Lung (tissue), 12 donors: ENCODE data around the gene HACE1. TPM values are rescaled to one million over a fixed set of nuclear protein-coding genes. Genes with fewer than 3 reads are reported as not detected.

Source experiments
- ATAC-seq: fragments of 200-7000 bp; cut with Tn5 transposase; one replicate; pipeline ENCODE4 v1.9.1; 2020; ENCODE audit warnings: moderate number of reproducible peaks; ENCODE audit not compliant: insufficient read depth, low FRiP score
- DNase-seq, 3 donors: peaks; one replicate each; pipeline ENCODE4 v3.0.0-alpha.2; 2013 to 2017
- H3K27ac ChIP-seq, 2 donors: one replicate each; pipeline ENCODE4 v1.5.1; 2013; ENCODE audit warnings: mild to moderate bottlenecking in 2 of 2, moderate library complexity in 2 of 2, control low read depth in 1 of 2, inconsistent platforms in 1 of 2, low read depth in 1 of 2, low read length in 1 of 2
- H3K27me3 ChIP-seq, 3 donors: one replicate each; pipeline ENCODE4 v1.5.1; 2013; ENCODE audit warnings: low read length in 2 of 3; ENCODE audit not compliant: control insufficient read depth in 3 of 3, insufficient read depth in 3 of 3
- H3K36me3 ChIP-seq, 4 donors: one replicate each; pipeline ENCODE4 v1.5.1; 2013; ENCODE audit warnings: low read length in 4 of 4, mild to moderate bottlenecking in 1 of 4, moderate library complexity in 1 of 4; ENCODE audit not compliant: control insufficient read depth in 4 of 4, insufficient read depth in 4 of 4
- H3K4me1 ChIP-seq, 5 donors: one replicate each; pipeline ENCODE4 v1.5.1; 2013; ENCODE audit warnings: low read length in 5 of 5, mild to moderate bottlenecking in 2 of 5, moderate library complexity in 1 of 5; ENCODE audit not compliant: control insufficient read depth in 5 of 5, insufficient read depth in 5 of 5
- H3K4me3 ChIP-seq: one replicate; pipeline ENCODE4 v1.5.1; 2013; ENCODE audit warnings: mild to moderate bottlenecking, control low read depth, moderate library complexity
- H3K9ac ChIP-seq, 2 donors: one replicate each; pipeline ENCODE4 v1.5.1; 2013; ENCODE audit warnings: low read length in 2 of 2, control low read depth in 1 of 2; ENCODE audit not compliant: insufficient read depth in 1 of 2
- H3K9me3 ChIP-seq, 4 donors: one replicate each; pipeline ENCODE4 v1.5.1; 2013; ENCODE audit warnings: low read length in 3 of 4, mild to moderate bottlenecking in 1 of 4, moderate library complexity in 1 of 4; ENCODE audit not compliant: control insufficient read depth in 4 of 4, insufficient read depth in 3 of 4
- WGBS, 2 donors: extraction: QIAGEN DNeasy Blood & Tissue Kit; methylation state at CpG; one replicate each; pipeline ENCODE4 v1.1.7; 2013; 5-methylcytosine and 5-hydroxymethylcytosine counted together
- polyA plus RNA-seq, 2 donors: library from polyadenylated mRNA; stranded (reverse); fragments of 200-250 nt; gene quantifications; one replicate each; pipeline ENCODE4 v1.2.1, GENCODE V29; 2013
- total RNA-seq, 2 donors: library from RNA; depleted of rRNA in 1 of 2; stranded (reverse); fragments of >200 nt in 1 of 2; gene quantifications; one replicate each; pipeline ENCODE4 v1.2.1, GENCODE V29; 2014 to 2021
- TF ChIP-seq, protein P1 (sequence below): IDR thresholded peaks from 2 replicates; pipeline ENCODE4 v1.5.1; 2012; ENCODE audit warnings: mild to moderate bottlenecking; ENCODE audit errors: control extremely low read depth, extremely low read depth
- donor health status: control.
- donor health status: control.
- donor health status: Bipolar disorder and iron deficiency.
- donor health status: healthy.
- donor health status: DM: yes; HTN: yes; CAD: no.

HACE1 gene
- total and polyA plus RNA-seq, 4 donors, result 4.6 to 38.0 (median 9.4) TPM

DNA sequence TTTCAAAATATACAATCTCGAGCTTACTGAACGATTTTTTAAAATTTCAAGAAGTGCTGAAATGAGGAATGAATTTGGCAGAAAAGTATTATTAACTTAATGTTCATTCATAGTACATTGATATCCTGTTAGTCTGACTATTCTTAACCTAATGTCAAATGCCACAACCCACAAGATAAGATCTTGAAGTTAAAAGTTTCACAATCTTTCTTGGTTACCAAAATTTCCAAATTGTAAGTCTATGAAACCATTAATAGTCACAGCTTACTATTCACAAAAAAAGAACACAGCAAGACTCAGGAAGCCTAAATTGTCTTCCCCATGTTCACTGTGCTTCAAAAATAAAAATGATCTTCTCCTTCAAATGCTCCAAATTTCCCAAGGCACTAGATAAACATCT is 71.3 kb downstream of the HACE1 start:
- DNase-seq, result no peak
- no peak overlapping the region for H3K9ac ChIP-seq
- 59 to 64% methylated on average over 2 of the region's 2 CpGs for WGBS, 2 donors

DNA sequence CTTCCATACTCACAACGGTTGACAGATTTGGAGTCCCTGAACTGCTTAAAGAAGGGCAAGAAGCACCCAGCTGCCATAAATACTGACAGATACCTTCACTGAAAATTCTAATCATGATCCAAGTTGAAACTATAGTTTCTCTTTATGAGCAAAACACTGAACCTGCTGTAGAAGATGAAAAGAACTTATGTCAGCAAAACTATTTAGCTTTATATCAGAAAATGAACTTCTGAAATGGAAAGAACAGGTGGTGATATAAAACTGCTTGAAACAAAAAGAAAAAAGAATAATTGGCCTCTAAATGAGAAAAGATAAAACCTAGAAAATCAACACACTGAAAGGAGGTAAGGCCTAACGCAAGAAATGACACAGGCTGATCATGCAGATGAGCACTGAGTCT is 72.4 kb downstream of the HACE1 start:
- Histone ChIP-seq H3K27ac (no peak overlapping the region), H3K9ac (no peak overlapping the region), H3K27me3 (no peaks in the 10 kb centered on the region), H3K4me1 (no peaks in the 10 kb centered on the region), H3K36me3 (peaks cover 0 to 13% (median 3%) of the 10 kb centered on the region in 4 donors), H3K9me3 (no peaks in the 10 kb centered on the region), H3K4me3 (no peak overlapping the region)
- ATAC-seq, result no peak
- no peak for DNase-seq
- WGBS, 2 donors, result 92 to 95% methylated on average over 2 of the region's 2 CpGs
- TF ChIP-seq, protein P1, sequence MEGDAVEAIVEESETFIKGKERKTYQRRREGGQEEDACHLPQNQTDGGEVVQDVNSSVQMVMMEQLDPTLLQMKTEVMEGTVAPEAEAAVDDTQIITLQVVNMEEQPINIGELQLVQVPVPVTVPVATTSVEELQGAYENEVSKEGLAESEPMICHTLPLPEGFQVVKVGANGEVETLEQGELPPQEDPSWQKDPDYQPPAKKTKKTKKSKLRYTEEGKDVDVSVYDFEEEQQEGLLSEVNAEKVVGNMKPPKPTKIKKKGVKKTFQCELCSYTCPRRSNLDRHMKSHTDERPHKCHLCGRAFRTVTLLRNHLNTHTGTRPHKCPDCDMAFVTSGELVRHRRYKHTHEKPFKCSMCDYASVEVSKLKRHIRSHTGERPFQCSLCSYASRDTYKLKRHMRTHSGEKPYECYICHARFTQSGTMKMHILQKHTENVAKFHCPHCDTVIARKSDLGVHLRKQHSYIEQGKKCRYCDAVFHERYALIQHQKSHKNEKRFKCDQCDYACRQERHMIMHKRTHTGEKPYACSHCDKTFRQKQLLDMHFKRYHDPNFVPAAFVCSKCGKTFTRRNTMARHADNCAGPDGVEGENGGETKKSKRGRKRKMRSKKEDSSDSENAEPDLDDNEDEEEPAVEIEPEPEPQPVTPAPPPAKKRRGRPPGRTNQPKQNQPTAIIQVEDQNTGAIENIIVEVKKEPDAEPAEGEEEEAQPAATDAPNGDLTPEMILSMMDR, result no peak

More for the DNA sequence above, 71.3 kb downstream of the HACE1 start:
- TF ChIP-seq, protein P1, result no peak
- Histone ChIP-seq H3K36me3 (peaks cover 0 to 15% (median 2%) of the 10 kb centered on the region in 4 donors), H3K27me3 (no peaks in the 10 kb centered on the region), H3K9me3 (no peaks in the 10 kb centered on the region), H3K4me1 (no peaks in the 10 kb centered on the region), H3K27ac (no peak overlapping the region), H3K4me3 (no peak overlapping the region)
- no peak for ATAC-seq

DNA sequence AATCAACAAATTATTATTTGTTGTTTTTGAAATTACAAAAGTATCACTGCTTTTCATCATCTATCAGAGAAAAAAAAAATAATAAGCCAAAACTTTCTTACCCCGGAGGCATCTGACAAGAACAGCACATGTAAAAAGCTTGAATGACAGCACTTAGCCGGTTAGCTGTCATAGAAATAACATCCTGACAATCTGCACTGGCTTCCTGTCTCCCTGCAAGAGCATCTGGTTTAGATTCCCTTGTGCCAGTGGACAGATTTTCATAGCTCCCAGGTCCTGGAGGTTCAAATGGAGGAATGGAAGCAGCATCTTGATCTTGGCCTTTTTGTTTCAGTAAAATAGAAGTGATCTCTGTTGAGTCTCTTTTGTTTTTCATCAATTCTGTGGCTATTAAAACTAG is 74.8 kb downstream of the HACE1 start:
- Histone ChIP-seq H3K4me3 (no peak overlapping the region), H3K9me3 (no peaks in the 10 kb centered on the region), H3K27me3 (no peaks in the 10 kb centered on the region), H3K4me1 (peaks cover 0 to 10% (median 0%) of the 10 kb centered on the region in 5 donors), H3K27ac (no peak overlapping the region), H3K9ac (no peak overlapping the region), H3K36me3 (peaks cover 0 to 10% (median 5%) of the 10 kb centered on the region in 4 donors)
- ATAC-seq (no peak), DNase-seq (no peak)
- WGBS, 2 donors, result 54 to 61% methylated on average over 2 of the region's 2 CpGs
- TF ChIP-seq, protein P1, result no peak

DNA sequence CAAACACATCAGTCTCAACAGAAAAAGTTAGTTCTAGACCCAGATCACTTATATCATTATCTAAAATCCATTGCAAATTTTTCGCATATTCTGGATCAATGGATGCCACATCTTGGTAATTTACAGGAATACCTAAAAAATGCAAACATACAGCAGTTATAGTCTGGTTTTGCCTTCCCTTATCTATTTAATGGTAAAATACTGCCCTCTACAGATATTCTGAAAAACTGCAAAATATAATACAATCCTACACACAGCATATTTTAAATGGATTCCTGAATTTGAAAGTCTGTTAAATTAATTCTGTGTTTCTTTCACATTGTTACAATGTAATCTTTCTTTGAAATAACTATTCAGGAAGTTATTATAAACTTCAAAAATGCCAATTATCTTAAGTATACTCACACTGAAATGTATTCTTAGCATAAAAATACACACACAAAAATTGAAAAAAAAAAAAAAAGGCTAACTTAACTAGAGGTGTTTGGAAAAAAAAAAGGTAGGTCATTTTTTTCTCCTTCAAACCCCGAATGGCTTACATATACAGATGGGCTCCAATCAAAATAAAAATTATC is 88.4 kb downstream of the HACE1 start:
- TF ChIP-seq, protein P1, result peak; percentile 39
- no peak overlapping the region for H3K9ac ChIP-seq
- H3K27me3 ChIP-seq, result no peaks in the 10 kb centered on the region
- no peak overlapping the region for H3K27ac ChIP-seq
- peak in 2 of 3 donors; percentile 45 to 50 for DNase-seq
- no peak for ATAC-seq
- WGBS, 2 donors, result 48 to 61% methylated on average over 2 of the region's 2 CpGs
- no peaks in the 10 kb centered on the region for H3K9me3 ChIP-seq
- H3K36me3 ChIP-seq, result peaks cover 0 to 2% (median under 1%) of the 10 kb centered on the region in 4 donors
- H3K4me1 ChIP-seq, result no peaks in the 10 kb centered on the region
- H3K4me3 ChIP-seq, result no peak overlapping the region
